Brain microvascular endothelial cell (primary cell): Measurements from ENCODE around the gene RAB33A.

Experiments
- DNase-seq: peaks from one replicate; pipeline ENCODE4 v3.0.0-alpha.2; 2020
- H3K27ac ChIP-seq: fragments of 250-450 bp; sonication (Bioruptor Pico); 2 replicates; pipeline ENCODE4 v1.5.1; 2020; ENCODE audit warnings: mild to moderate bottlenecking, moderate library complexity
- H3K27me3 ChIP-seq: fragments of 250-450 bp; sonication (Bioruptor Pico); replicated peaks from 2 replicates; pipeline ENCODE4 v1.5.1; 2020; ENCODE audit warnings: mild to moderate bottlenecking
- H3K36me3 ChIP-seq: fragments of 250-450 bp; sonication (Bioruptor Pico); replicated peaks from 2 replicates; pipeline ENCODE4 v1.5.1; 2020; ENCODE audit warnings: mild to moderate bottlenecking
- H3K4me3 ChIP-seq: 2 replicates; pipeline ENCODE4 v1.5.1; 2011; ENCODE audit warnings: low read depth, mild to moderate bottlenecking, control low read depth, low read length, moderate library complexity
- CTCF ChIP-seq: IDR thresholded peaks from 2 replicates; pipeline ENCODE4 v1.5.1; 2011; ENCODE audit warnings: low read depth, mild to moderate bottlenecking, moderate library complexity, low read length, control low read depth, inconsistent platforms; ENCODE audit errors: missing control alignments
- in situ Hi-C: cut with HindIII; loops from 2 replicates; pipeline ENCODE4 v1.10.0; 2017; ENCODE audit warnings: low sequenced_read_pairs, low pct_ligation_motif_present

Gene RAB33A

GRCh38 chrX:130171446-130172126 is at the start of gene RAB33A:
TSS of gene RAB33A (plus strand) at chrX:130171962. CDS start at chrX:130172063, 101 bp downstream.
- in situ Hi-C loops, result no loop called here
- Histone ChIP-seq H3K4me3 (peak within 1 kb of the TSS; percentile 56), H3K27ac (peak within 1 kb of the TSS; percentile 80), H3K36me3 (no peaks in the 10 kb centered on the region), H3K27me3 (no peaks in the 10 kb centered on the region)
- no peak for TF ChIP-seq CTCF
- no peak for DNase-seq

- no peak for TF ChIP-seq CTCF
- no peak for DNase-seq
- no peaks in the 10 kb centered on the region for H3K36me3 ChIP-seq
- in situ Hi-C loops, result no loop called here
- H3K27ac ChIP-seq, result no peak overlapping the region
- no peak overlapping the region for H3K4me3 ChIP-seq
- no peaks in the 10 kb centered on the region for H3K27me3 ChIP-seq
These were observed 47.2 kb upstream of the RAB33A start for GRCh38 chrX:130124577-130124976.

DNA sequence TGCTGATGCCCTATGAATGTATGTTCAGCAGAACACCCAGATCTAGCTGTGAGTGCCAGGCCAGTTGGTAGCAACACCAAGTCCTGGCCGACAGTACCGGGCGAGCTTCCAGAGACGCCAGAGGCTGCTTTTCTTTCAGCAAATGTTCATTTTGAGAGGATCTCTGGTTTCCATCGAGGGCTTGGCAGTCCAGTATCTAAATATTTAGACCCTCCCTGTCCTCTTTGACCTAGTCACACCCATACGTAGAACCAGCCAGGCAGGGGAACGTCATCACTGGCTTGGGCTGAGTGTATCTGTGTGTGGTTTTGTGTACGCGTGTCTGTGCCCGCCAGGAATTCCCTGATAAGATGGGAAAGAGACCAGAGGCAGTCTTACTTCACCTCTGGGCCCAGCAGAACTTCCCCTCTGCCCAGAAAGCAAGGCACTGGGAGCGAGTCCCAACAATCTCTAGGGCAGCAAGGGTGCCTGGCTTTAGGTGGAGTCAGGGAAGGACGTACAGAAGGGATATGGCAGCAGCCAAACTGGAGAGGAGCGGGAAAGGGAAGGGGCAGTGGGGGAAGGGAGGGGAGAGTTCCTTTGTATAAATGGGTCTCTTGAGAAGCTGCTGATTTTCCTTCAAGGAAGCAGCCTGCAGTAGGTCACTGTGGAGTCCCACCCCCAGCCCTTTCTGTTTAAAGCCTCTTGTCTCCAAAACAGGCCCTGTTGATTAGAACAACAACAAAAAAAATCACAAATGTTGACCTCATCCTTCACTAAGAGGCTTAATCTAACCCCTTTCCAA is 46.5 kb upstream of the RAB33A start:
- no peak overlapping the region for H3K27ac ChIP-seq
- H3K36me3 ChIP-seq, result no peaks in the 10 kb centered on the region
- no peak overlapping the region for H3K4me3 ChIP-seq
- H3K27me3 ChIP-seq, result no peaks in the 10 kb centered on the region
- in situ Hi-C loops, result no loop called here
- DNase-seq, result no peak
- TF ChIP-seq CTCF, result no peak

DNA sequence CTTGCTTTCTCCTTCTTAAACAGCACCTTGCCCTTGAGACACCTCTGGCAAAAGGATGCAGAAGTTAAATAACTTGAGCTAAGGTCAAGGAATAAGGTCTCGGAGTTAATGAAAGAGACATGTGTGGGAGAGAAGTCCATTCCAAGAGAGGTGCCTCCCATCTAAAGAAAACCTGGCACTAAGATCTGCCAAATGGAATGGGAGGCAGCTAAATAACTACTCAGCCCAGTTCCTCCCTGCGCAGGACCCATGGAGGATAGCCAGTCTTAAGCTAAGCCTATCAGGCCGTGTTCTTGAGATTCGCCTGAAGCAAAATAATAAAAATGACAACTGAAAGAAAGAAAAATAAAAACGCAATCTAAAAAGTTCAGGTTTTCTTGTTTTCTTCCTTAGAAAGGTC is 40.8 kb upstream of the RAB33A start:
- in situ Hi-C loops, result no loop called here
- Histone ChIP-seq H3K4me3 (no peak overlapping the region), H3K27me3 (no peaks in the 10 kb centered on the region), H3K36me3 (no peaks in the 10 kb centered on the region), H3K27ac (no peak overlapping the region)
- TF ChIP-seq CTCF, result no peak
- no peak for DNase-seq

DNA sequence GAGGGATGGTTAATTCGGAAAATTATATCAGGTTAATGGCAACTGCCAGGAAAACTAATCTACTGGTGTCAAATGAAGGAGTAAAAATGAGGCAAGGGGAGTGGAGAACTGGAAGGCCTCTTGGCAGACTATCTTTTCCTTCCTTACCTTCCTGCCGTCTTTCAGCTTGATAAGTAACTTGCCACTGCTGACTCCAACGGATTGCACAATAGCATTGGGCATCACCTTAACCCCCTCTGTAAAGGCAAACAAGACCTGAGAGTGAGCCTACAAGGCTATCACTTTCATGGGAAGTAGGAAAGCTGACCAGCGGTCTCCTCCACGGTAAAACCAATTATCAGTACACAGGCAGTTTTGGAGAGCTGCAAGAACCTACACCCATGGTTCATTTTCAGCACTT is 35.3 kb upstream of the RAB33A start:
- no peak for TF ChIP-seq CTCF
- no peaks in the 10 kb centered on the region for H3K27me3 ChIP-seq
- DNase-seq, result no peak
- peaks cover 7% of the 10 kb centered on the region for H3K36me3 ChIP-seq
- H3K27ac ChIP-seq, result no peak overlapping the region
- H3K4me3 ChIP-seq, result no peak overlapping the region
- in situ Hi-C loops, result no loop called here

GRCh38 chrX:130136961-130137360 is 34.8 kb upstream of the RAB33A start:
- H3K27me3 ChIP-seq, result no peaks in the 10 kb centered on the region
- no peak overlapping the region for H3K27ac ChIP-seq
- DNase-seq, result no peak
- TF ChIP-seq CTCF, result no peak
- peaks cover 7% of the 10 kb centered on the region for H3K36me3 ChIP-seq
- in situ Hi-C loops, result no loop called here
- H3K4me3 ChIP-seq, result no peak overlapping the region
